NB4 (cell line): ENCODE measurements around the gene DYNC1I1.

Experiments
- DNase-seq: peaks from one replicate; pipeline ENCODE4 v3.0.0; 2010; ENCODE audit warnings: low read depth
- H3K4me3 ChIP-seq: one replicate; pipeline ENCODE4 v1.5.1; 2011; ENCODE audit warnings: mild to moderate bottlenecking, low read depth, low read length, moderate library complexity
- MYC ChIP-seq: IDR thresholded peaks from 2 replicates; pipeline ENCODE4 v1.6.1; 2011; ENCODE audit warnings: low read depth, low read length
- POLR2A ChIP-seq: IDR thresholded peaks from 2 replicates; pipeline ENCODE4 v1.6.1; 2011; ENCODE audit warnings: mild to moderate bottlenecking; ENCODE audit not compliant: insufficient read length; ENCODE audit errors: extremely low read depth
- TF ChIP-seq, protein P1 (sequence below): IDR thresholded peaks from 2 replicates; pipeline ENCODE4 v1.6.1; 2011; ENCODE audit warnings: low read depth, low read length
- TF ChIP-seq, protein P2 (sequence below): IDR thresholded peaks from one replicate; pipeline ENCODE4 v1.5.1; 2012; ENCODE audit warnings: low read depth, low read length

The DYNC1I1 gene

DNA sequence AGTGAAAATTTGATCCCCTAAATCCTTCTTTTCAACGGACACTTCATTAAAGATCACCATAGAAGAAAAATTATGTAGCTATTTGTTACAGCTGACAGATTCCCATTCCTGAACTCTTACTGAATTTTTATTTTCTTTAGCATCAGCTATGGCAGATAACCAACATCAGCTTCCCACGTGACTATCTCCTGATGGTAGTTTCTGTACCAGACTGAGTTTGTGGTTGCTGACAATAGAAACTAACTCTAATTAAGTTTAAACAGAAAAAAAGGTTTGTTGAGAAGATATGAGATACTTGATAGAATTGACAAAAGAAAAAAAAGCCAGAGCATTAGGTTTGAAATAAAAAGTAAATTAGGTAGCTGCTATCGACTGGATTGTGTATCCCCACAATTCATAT lies 101.8 kb downstream of the DYNC1I1 start:
- H3K4me3 ChIP-seq, result no peak overlapping the region
- DNase-seq, result no peak
- TF ChIP-seq MYC (no peak), POLR2A (no peak)
- TF ChIP-seq, protein P1, sequence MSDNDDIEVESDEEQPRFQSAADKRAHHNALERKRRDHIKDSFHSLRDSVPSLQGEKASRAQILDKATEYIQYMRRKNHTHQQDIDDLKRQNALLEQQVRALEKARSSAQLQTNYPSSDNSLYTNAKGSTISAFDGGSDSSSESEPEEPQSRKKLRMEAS, result no peak
- TF ChIP-seq, protein P2, sequence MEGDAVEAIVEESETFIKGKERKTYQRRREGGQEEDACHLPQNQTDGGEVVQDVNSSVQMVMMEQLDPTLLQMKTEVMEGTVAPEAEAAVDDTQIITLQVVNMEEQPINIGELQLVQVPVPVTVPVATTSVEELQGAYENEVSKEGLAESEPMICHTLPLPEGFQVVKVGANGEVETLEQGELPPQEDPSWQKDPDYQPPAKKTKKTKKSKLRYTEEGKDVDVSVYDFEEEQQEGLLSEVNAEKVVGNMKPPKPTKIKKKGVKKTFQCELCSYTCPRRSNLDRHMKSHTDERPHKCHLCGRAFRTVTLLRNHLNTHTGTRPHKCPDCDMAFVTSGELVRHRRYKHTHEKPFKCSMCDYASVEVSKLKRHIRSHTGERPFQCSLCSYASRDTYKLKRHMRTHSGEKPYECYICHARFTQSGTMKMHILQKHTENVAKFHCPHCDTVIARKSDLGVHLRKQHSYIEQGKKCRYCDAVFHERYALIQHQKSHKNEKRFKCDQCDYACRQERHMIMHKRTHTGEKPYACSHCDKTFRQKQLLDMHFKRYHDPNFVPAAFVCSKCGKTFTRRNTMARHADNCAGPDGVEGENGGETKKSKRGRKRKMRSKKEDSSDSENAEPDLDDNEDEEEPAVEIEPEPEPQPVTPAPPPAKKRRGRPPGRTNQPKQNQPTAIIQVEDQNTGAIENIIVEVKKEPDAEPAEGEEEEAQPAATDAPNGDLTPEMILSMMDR, result no peak

DNA sequence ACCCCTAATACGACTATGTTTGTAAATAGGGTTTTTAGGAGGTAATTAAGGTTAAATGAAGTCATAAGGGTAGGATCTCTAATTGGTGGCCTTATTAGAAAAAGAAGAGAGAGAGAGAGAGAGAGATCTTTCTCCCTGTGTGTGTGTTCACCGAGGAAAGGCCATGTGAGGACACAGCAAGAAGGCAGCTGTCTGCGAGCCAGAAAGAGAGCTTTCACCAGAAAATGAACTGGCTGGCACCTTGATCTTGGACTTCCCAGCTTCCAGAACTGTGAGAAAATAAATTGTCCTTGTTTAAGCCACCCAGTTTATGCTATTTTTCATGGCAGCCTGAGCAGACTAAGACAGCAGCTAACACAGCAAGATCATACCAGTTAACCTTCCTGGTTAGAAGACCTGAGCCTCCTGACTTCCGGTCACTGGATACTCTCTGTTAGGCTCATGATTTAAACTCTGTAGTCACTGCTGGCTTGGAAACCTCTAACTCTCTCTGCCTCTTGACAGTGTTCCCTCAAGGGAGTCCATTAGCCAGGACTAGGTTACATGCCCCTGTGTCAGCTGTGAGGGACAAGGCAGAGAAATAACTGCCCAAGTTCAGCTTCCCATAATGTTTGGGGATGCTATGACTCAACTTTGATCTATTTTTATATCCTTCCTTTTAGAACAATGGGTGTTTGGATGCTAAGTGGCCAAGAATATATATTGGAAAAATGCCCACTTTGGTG lies 102.3 kb downstream of the DYNC1I1 start:
- TF ChIP-seq MYC, result no peak
- TF ChIP-seq, protein P2, result no peak
- TF ChIP-seq, protein P1, result no peak
- no peak for TF ChIP-seq POLR2A
- H3K4me3 ChIP-seq, result no peak overlapping the region
- no peak for DNase-seq

DNA sequence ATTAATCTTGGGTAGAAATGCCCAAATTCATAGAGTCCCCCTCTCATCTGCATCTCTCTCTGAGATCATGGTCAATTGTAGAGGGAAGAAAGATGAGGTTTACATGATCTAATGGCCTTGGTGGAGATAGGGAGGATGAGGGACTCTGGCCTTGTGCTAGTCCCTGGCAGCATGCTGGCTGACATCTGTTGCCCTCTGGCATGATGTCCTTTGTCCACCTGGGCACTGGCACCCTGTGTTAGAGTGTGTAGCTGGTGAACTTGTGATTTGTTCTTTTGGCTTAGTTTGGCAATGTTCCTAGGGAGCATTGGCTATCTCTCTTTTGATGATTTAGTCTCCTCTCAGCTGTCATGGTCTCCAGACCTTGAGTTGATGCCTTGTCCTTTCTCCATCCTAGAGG lies 103.2 kb downstream of the DYNC1I1 start:
- TF ChIP-seq, protein P2, result no peak
- TF ChIP-seq MYC (no peak), POLR2A (no peak)
- TF ChIP-seq, protein P1, result no peak
- no peak overlapping the region for H3K4me3 ChIP-seq
- no peak for DNase-seq

DNA sequence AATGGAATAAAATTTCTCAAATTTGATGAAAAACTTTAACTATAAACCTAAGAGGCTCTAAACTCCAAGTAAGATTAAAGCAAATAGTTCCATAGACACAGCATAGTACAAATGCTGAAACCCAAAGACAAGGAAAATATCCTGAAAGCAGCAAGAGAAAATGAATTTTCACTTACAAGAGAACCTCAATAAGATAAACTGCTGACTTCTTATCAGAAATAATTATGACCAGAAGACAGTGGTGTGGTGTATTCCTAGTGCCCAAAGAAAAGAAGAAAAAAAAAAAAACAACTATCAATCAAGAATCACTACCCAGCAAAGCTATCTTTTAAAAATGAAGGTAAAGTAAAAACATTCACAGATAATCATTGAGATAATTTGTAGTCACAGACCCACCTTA lies 106.3 kb downstream of the DYNC1I1 start:
- TF ChIP-seq, protein P1, result no peak
- TF ChIP-seq, protein P2, result no peak
- TF ChIP-seq POLR2A, result no peak
- no peak for DNase-seq
- H3K4me3 ChIP-seq, result no peak overlapping the region

DNA sequence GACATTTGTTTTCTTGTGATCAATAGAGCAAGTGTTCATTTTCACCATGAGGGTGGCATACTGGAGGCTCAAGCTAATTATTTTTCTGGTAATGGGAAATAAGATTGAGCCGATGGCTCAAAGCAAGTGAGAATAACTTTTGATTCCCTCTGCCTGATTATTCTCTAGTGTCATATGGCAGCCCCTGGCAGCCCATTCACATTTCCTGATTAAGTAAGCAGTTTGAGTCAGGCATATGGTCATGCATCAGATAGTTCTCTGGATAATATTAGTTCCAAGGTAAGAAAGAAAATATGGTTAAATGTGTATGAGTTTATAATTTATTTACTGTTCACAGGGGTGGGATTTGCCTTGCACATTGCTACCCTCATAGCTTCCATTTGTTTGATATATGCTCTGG lies 109.2 kb downstream of the DYNC1I1 start:
- H3K4me3 ChIP-seq, result no peak overlapping the region
- DNase-seq, result no peak
- TF ChIP-seq MYC (no peak), POLR2A (no peak)
- TF ChIP-seq, protein P1, result no peak
- TF ChIP-seq, protein P2, result no peak
